CD14-positive monocyte (primary cell): ENCODE data around the gene EXO1. TPM values are rescaled to one million over a fixed set of nuclear protein-coding genes. Genes with fewer than 3 reads are reported as not detected.

Experiments
- DNase-seq, 3 donors: peaks; one replicate each; pipeline ENCODE4 v3.0.0-alpha.2; 2011 to 2022
- H2AFZ ChIP-seq: 2 replicates; pipeline ENCODE4 v1.6.0; 2012; ENCODE audit warnings: mild to moderate bottlenecking, low read depth, low read length, inconsistent platforms; ENCODE audit not compliant: insufficient read depth, poor library complexity, severe bottlenecking
- H3K27ac ChIP-seq, 2 donors: 1 replicate in 1 of 2; 2 replicates in 1 of 2; pipeline ENCODE4 v1.5.1; 2012 to 2013; ENCODE audit warnings: low read length in 2 of 2, control low read depth in 1 of 2, inconsistent platforms in 1 of 2, low read depth in 1 of 2, mild to moderate bottlenecking in 1 of 2
- H3K27me3 ChIP-seq, 2 donors: one replicate each; pipeline versions ENCODE4 v1.6.0 to v1.6.1; 2011 to 2013; ENCODE audit warnings: low read length in 2 of 2; ENCODE audit not compliant: control insufficient read depth in 2 of 2, insufficient read depth in 2 of 2
- H3K36me3 ChIP-seq, 2 donors: replicated peaks in 1 of 2; 1 replicate in 1 of 2; 2 replicates in 1 of 2; pipeline versions ENCODE4 v1.5.1 to v1.6.1; 2012 to 2013; ENCODE audit warnings: low read length in 2 of 2, control low read depth in 1 of 2, inconsistent platforms in 1 of 2, mild to moderate bottlenecking in 1 of 2; ENCODE audit not compliant: insufficient read depth in 2 of 2, control insufficient read depth in 1 of 2
- H3K4me1 ChIP-seq, 2 donors: 1 replicate in 1 of 2; 2 replicates in 1 of 2; pipeline versions ENCODE4 v1.5.1 to v1.6.1; 2012 to 2013; ENCODE audit warnings: low read length in 2 of 2, control low read depth in 1 of 2, inconsistent platforms in 1 of 2, mild to moderate bottlenecking in 1 of 2, moderate library complexity in 1 of 2; ENCODE audit not compliant: insufficient read depth in 2 of 2, control insufficient read depth in 1 of 2
- H3K4me2 ChIP-seq: replicated peaks from 2 replicates; pipeline ENCODE3; 2012; ENCODE audit warnings: low read length, moderate library complexity, mild to moderate bottlenecking; ENCODE audit not compliant: poor library complexity, severe bottlenecking; ENCODE audit errors: extremely low read depth
- H3K4me3 ChIP-seq, 3 experiments: fragments of 200-600 bp in 1 of 3; sonication (generic) in 1 of 3; replicated peaks in 1 of 3; 1 replicate in 2 of 3; 2 replicates in 1 of 3; pipeline ENCODE4 v1.5.1; 2011 to 2013; ENCODE audit warnings: low read length in 3 of 3, mild to moderate bottlenecking in 3 of 3, control low read depth in 2 of 3, low read depth in 2 of 3, inconsistent platforms in 1 of 3, moderate library complexity in 1 of 3
- H3K79me2 ChIP-seq: 2 replicates; pipeline ENCODE4 v1.6.0; 2012; ENCODE audit warnings: mild to moderate bottlenecking, control low read depth, inconsistent platforms, low read length, moderate library complexity; ENCODE audit not compliant: insufficient read depth
- H3K9ac ChIP-seq: 2 replicates; pipeline ENCODE4 v1.6.0; 2017; ENCODE audit warnings: low read length, mild to moderate bottlenecking; ENCODE audit not compliant: insufficient read depth, poor library complexity, severe bottlenecking
- H3K9me3 ChIP-seq, 2 donors: replicated peaks in 1 of 2; 1 replicate in 1 of 2; 2 replicates in 1 of 2; pipeline versions ENCODE4 v1.5.1 to v1.6.1; 2012 to 2013; ENCODE audit warnings: low read length in 2 of 2, control low read depth in 1 of 2; ENCODE audit not compliant: control insufficient read depth in 1 of 2, insufficient read depth in 1 of 2
- H4K20me1 ChIP-seq: 2 replicates; pipeline ENCODE4 v1.6.0; 2012; ENCODE audit warnings: mild to moderate bottlenecking, low read length, control low read depth, moderate library complexity; ENCODE audit not compliant: insufficient read depth
- H3K27ac Mint-ChIP-seq, 7 donors: one replicate each; pipeline ENCODE4 v1.8.0; 2020; ENCODE audit warnings: mild to moderate bottlenecking in 7 of 7, mixed read lengths in 7 of 7, moderate library complexity in 6 of 7, inconsistent platforms in 2 of 7
- H3K27me3 Mint-ChIP-seq, 3 donors: one replicate each; pipeline ENCODE4 v1.8.0; 2021 to 2022; ENCODE audit warnings: low read depth in 3 of 3, mild to moderate bottlenecking in 3 of 3, mixed read lengths in 3 of 3, moderate library complexity in 3 of 3, inconsistent platforms in 1 of 3
- H3K36me3 Mint-ChIP-seq, 2 donors: one replicate each; pipeline ENCODE4 v1.8.0; 2020; ENCODE audit warnings: mixed read lengths in 2 of 2, inconsistent platforms in 1 of 2, mild to moderate bottlenecking in 1 of 2
- H3K4me1 Mint-ChIP-seq: one replicate; pipeline ENCODE4 v1.8.0; 2020; ENCODE audit warnings: mild to moderate bottlenecking, mixed read lengths
- H3K4me3 Mint-ChIP-seq, 2 donors: one replicate each; pipeline ENCODE4 v1.8.0; 2020; ENCODE audit warnings: mild to moderate bottlenecking in 2 of 2, mixed read lengths in 2 of 2, moderate library complexity in 1 of 2
- H3K9me3 Mint-ChIP-seq, 7 donors: one replicate each; pipeline ENCODE4 v1.8.0; 2020 to 2022; ENCODE audit warnings: mixed read lengths in 7 of 7, mild to moderate bottlenecking in 6 of 7, moderate library complexity in 6 of 7, inconsistent platforms in 2 of 7
- WGBS: methylation state at CpG from one replicate; pipeline ENCODE4 v1.1.5; 2013; ENCODE audit warnings: missing lambda C conversion rate; ENCODE audit not compliant: insufficient coverage; 5-methylcytosine and 5-hydroxymethylcytosine counted together
- intact Hi-C, 2 donors: fragments of 100-400 bp; cut with micrococcal nuclease; formaldehyde crosslinking; loops; one replicate each; pipeline versions ENCODE4 v1.15.0 to v1.15.1; 2023
- polyA plus RNA-seq, 3 donors: library from polyadenylated mRNA; depleted of rRNA in 1 of 3; unstranded in 2 of 3; stranded (reverse) in 1 of 3; fragments of 300-500 nt in 2 of 3; fragments of >200 nt in 1 of 3; fragmentation: Illumina TruSeq in 2 of 3; gene quantifications; 1 replicate in 2 of 3; 2 replicates in 1 of 3; pipeline ENCODE4 v1.2.3, GENCODE V29; 2012 to 2021
- TF ChIP-seq, protein P1 (sequence below): fragments of 200-600 bp; IDR thresholded peaks from one replicate; pipeline ENCODE4 v1.8.0; 2022; ENCODE audit warnings: antibody characterized with exemption, mild to moderate bottlenecking

EXO1 gene
- polyA plus RNA-seq, 3 donors: 0.16 to 0.26 TPM; not detected in 1

DNA sequence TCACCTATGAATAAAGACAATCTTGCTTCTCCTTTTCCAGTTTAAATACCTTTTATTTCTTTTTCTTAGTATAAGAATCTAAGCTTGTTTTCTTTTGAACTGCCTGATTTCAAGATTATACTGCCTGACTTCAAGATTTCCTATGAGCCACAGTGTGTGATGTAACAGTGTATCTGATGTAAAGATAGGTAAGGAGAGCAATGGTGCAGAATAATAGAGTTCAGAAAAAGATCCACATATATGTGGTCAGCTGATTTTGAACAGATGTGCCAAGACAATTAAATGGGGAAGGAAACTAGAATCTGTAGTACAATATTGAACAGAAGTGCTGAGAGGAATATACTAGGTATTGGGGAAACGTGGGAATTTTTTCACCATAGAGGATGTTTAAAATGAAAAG lies 21.0 kb downstream of the EXO1 start:
- TF ChIP-seq, protein P1, sequence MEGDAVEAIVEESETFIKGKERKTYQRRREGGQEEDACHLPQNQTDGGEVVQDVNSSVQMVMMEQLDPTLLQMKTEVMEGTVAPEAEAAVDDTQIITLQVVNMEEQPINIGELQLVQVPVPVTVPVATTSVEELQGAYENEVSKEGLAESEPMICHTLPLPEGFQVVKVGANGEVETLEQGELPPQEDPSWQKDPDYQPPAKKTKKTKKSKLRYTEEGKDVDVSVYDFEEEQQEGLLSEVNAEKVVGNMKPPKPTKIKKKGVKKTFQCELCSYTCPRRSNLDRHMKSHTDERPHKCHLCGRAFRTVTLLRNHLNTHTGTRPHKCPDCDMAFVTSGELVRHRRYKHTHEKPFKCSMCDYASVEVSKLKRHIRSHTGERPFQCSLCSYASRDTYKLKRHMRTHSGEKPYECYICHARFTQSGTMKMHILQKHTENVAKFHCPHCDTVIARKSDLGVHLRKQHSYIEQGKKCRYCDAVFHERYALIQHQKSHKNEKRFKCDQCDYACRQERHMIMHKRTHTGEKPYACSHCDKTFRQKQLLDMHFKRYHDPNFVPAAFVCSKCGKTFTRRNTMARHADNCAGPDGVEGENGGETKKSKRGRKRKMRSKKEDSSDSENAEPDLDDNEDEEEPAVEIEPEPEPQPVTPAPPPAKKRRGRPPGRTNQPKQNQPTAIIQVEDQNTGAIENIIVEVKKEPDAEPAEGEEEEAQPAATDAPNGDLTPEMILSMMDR: no peak
- intact Hi-C loops: no loop called here
- Histone ChIP-seq H3K36me3 (peaks cover 8 to 42% of the 10 kb centered on the region in 2 donors), H2AFZ (no peak overlapping the region), H4K20me1 (no peaks in the 10 kb centered on the region), H3K27ac (no peak overlapping the region), H3K4me1 (no peaks in the 10 kb centered on the region), H3K9ac (no peak overlapping the region), H3K4me3 (no peak overlapping the region), H3K9me3 (no peaks in the 10 kb centered on the region), H3K4me2 (no peak overlapping the region), H3K27me3 (no peaks in the 10 kb centered on the region), H3K79me2 (no peaks in the 10 kb centered on the region)
- WGBS: no CpG with 5 or more reads among the region's 1 CpG
- no peaks in the 10 kb centered on the region for H3K27me3 Mint-ChIP-seq
- H3K4me1 Mint-ChIP-seq: no peaks in the 10 kb centered on the region
- H3K27ac Mint-ChIP-seq: peak overlapping the region in 1 of 7 donors; percentile 6
- DNase-seq: no peak
- H3K9me3 Mint-ChIP-seq: no peaks in the 10 kb centered on the region
- H3K36me3 Mint-ChIP-seq: peaks cover 36 to 71% of the 10 kb centered on the region in 2 donors
- no peak overlapping the region for H3K4me3 Mint-ChIP-seq

DNA sequence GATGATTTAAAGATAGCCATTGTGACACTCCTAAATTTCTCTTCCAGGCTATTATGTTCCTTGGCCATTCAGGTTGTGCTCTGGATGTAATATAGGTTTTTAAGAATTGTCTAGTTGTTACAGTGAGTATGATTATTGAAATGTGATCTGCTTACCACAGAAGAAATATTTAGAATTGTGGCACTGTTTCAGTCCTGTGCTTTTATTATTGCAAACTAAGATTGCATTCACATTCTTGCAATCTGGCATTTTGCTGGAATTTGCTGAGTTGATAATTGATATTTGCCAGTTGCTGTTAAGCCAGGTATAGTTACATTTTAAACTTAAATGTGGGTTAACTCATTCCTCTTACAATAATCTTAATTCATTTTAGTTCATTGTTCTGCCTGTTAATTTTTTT lies 22.3 kb downstream of the EXO1 start:
- intact Hi-C loops: no loop called here
- Histone ChIP-seq H3K9ac (no peak overlapping the region), H4K20me1 (no peaks in the 10 kb centered on the region), H2AFZ (no peak overlapping the region), H3K4me1 (no peaks in the 10 kb centered on the region), H3K36me3 (peaks cover 8 to 38% of the 10 kb centered on the region in 2 donors), H3K79me2 (no peaks in the 10 kb centered on the region), H3K4me2 (no peak overlapping the region), H3K27me3 (no peaks in the 10 kb centered on the region), H3K27ac (no peak overlapping the region), H3K4me3 (no peak overlapping the region), H3K9me3 (no peaks in the 10 kb centered on the region)
- H3K4me1 Mint-ChIP-seq: no peaks in the 10 kb centered on the region
- H3K9me3 Mint-ChIP-seq: no peaks in the 10 kb centered on the region
- no peaks in the 10 kb centered on the region for H3K27me3 Mint-ChIP-seq
- DNase-seq: no peak
- H3K4me3 Mint-ChIP-seq: no peak overlapping the region
- no peak overlapping the region for H3K27ac Mint-ChIP-seq
- H3K36me3 Mint-ChIP-seq: peaks cover 41 to 63% of the 10 kb centered on the region in 2 donors
- TF ChIP-seq, protein P1: no peak
